ENCODE measurements around the gene CPSF6. TPM values are rescaled to one million over a fixed set of nuclear protein-coding genes. Genes with fewer than 3 reads are reported as not detected.
A peak's percentile ranks its signal among the peaks of the same experiment; 100 is the strongest.
"Not testable (repeated sequence)": the region's sequence is repeated elsewhere in the genome, so short reads cannot be mapped to it uniquely, and the experiment has no call there.

Gene CPSF6
- total and polyA plus RNA-seq, 2 donors (not counting 1 experiment from before 2014, with no cell fraction given), result 18.0 to 43.2 TPM

DNA sequence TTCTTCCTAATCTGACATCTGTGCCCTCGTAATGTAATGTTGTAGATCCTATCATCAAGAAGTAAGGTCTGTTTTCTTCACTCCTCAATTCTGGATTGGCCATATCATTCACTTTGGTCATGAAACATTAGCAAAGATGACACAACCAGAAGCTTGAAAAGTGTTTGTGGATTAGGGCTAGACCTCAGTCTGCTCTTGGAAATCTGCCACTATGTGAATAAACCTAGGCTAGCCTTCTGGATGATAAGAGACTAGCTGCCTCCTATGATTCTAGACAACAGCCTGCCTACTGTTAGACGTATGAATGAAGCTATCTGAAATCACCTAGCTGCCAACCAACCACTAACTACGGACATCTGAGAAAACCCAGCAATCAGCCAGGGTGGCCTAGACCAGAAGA is 70.1 kb downstream of the CPSF6 start:
- Histone ChIP-seq H3K36me3 (ENCODE audit: control insufficient read depth, insufficient read depth, low read length) (no peaks in the 10 kb centered on the region), H4K20me1 (ENCODE audit: control insufficient read depth, extremely low read depth, insufficient read depth, low read length) (no peaks in the 10 kb centered on the region), H3K79me2 (ENCODE audit: control insufficient read depth, insufficient read depth, low read length) (no peaks in the 10 kb centered on the region), H3K4me1 (ENCODE audit: control insufficient read depth, extremely low read depth, insufficient read depth, low read length) (no peaks in the 10 kb centered on the region), H3K4me2 (ENCODE audit: extremely low read depth, insufficient read depth, low read length) (no peak overlapping the region), H3K27ac (ENCODE audit: insufficient read depth, low read length) (no peak overlapping the region), H3K9ac (ENCODE audit: insufficient read depth, low read length) (no peak overlapping the region), H2AFZ (ENCODE audit: low read length) (no peak overlapping the region), H3K27me3 (ENCODE audit: control insufficient read depth, insufficient read depth, low read length) (no peaks in the 10 kb centered on the region), H3K4me3 (replicated peaks in 1 of 4; ENCODE audit: control extremely low read depth in 1 of 4, insufficient read depth in 1 of 4, low read depth in 3 of 4, low read length in 4 of 4) (no peak overlapping the region), H3K9me3 (ENCODE audit: control insufficient read depth, insufficient read depth, low read depth, low read length) (no peaks in the 10 kb centered on the region)
- peak in 1 of 2 donors; percentile 9 for DNase-seq (ENCODE audit: low read depth in 2 of 2)
- TF ChIP-seq, protein P1, sequence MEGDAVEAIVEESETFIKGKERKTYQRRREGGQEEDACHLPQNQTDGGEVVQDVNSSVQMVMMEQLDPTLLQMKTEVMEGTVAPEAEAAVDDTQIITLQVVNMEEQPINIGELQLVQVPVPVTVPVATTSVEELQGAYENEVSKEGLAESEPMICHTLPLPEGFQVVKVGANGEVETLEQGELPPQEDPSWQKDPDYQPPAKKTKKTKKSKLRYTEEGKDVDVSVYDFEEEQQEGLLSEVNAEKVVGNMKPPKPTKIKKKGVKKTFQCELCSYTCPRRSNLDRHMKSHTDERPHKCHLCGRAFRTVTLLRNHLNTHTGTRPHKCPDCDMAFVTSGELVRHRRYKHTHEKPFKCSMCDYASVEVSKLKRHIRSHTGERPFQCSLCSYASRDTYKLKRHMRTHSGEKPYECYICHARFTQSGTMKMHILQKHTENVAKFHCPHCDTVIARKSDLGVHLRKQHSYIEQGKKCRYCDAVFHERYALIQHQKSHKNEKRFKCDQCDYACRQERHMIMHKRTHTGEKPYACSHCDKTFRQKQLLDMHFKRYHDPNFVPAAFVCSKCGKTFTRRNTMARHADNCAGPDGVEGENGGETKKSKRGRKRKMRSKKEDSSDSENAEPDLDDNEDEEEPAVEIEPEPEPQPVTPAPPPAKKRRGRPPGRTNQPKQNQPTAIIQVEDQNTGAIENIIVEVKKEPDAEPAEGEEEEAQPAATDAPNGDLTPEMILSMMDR (conservative IDR thresholded peaks at IDR 0.05 in 1 of 2, IDR thresholded peaks at IDR 0.05 in 1 of 2; ENCODE audit: low read depth in 1 of 2, low read length in 2 of 2), result no peak
- no peak for TF ChIP-seq EZH2 (IDR thresholded peaks at IDR 0.05; ENCODE audit: low read length, missing control alignments)

DNA sequence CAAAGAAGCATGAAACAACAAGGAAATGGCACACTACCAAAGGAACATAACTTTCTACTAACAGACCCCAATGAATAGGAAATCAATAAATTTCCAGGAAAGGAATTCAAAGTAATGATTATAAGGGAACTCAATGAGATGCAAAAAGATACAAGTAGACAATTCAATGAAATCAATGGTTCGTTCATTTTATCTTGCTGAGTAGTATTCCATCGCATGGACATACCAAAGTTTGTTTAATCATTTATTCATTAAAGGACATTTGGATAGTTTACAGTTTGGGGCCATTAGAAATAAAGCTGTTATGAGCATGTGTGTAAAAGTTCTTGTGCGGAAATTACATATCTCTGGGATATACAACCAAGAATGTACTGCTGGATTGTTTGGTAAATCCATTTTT is 73.8 kb downstream of the CPSF6 start:
- no peaks in the 10 kb centered on the region for H3K4me1 ChIP-seq (ENCODE audit: control insufficient read depth, extremely low read depth, insufficient read depth, low read length)
- no peak overlapping the region for H2AFZ ChIP-seq (ENCODE audit: low read length)
- DNase-seq (ENCODE audit: low read depth in 2 of 2), result no peak
- H3K79me2 ChIP-seq (ENCODE audit: control insufficient read depth, insufficient read depth, low read length), result no peaks in the 10 kb centered on the region
- no peak overlapping the region for H3K4me2 ChIP-seq (ENCODE audit: extremely low read depth, insufficient read depth, low read length)
- no peak overlapping the region for H3K9ac ChIP-seq (ENCODE audit: insufficient read depth, low read length)
- H3K27ac ChIP-seq (ENCODE audit: insufficient read depth, low read length), result no peak overlapping the region
- H3K27me3 ChIP-seq (ENCODE audit: control insufficient read depth, insufficient read depth, low read length), result no peaks in the 10 kb centered on the region
- no peaks in the 10 kb centered on the region for H3K36me3 ChIP-seq (ENCODE audit: control insufficient read depth, insufficient read depth, low read length)
- TF ChIP-seq, protein P1 (conservative IDR thresholded peaks at IDR 0.05 in 1 of 2, IDR thresholded peaks at IDR 0.05 in 1 of 2; ENCODE audit: low read depth in 1 of 2, low read length in 2 of 2), result no peak
- no peak for TF ChIP-seq EZH2 (IDR thresholded peaks at IDR 0.05; ENCODE audit: low read length, missing control alignments)
- H3K9me3 ChIP-seq (ENCODE audit: control insufficient read depth, insufficient read depth, low read depth, low read length), result no peaks in the 10 kb centered on the region
- H3K4me3 ChIP-seq (replicated peaks in 1 of 4; ENCODE audit: control extremely low read depth in 1 of 4, insufficient read depth in 1 of 4, low read depth in 3 of 4, low read length in 4 of 4), result no peak overlapping the region
- H4K20me1 ChIP-seq (ENCODE audit: control insufficient read depth, extremely low read depth, insufficient read depth, low read length), result no peaks in the 10 kb centered on the region

DNA sequence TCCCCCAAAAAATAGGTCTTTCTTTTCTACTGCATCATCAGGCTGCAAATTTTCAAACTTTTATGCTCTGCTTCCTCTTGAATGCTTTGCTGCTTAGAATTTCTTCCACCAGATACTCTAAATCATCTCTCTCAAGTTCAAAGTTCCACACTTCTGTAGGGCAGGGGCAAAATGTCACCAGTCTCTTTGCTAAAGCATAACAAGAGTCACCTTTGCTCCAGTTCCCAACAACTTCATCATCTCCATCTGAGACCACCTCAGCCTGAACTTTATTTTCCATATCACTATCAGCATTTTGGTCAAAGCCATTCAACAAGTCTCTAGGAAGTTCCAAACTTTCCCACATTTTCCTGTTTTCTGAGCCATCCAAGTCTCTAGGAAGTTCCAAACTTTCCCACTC is 77.4 kb downstream of the CPSF6 start:
- not testable (repeated sequence) for H3K36me3 ChIP-seq (ENCODE audit: control insufficient read depth, insufficient read depth, low read length); H3K9me3 ChIP-seq (ENCODE audit: control insufficient read depth, insufficient read depth, low read depth, low read length); H3K27ac ChIP-seq (ENCODE audit: insufficient read depth, low read length); H3K4me2 ChIP-seq (ENCODE audit: extremely low read depth, insufficient read depth, low read length); DNase-seq (ENCODE audit: low read depth in 2 of 2); H3K79me2 ChIP-seq (ENCODE audit: control insufficient read depth, insufficient read depth, low read length); H3K4me1 ChIP-seq (ENCODE audit: control insufficient read depth, extremely low read depth, insufficient read depth, low read length); H3K4me3 ChIP-seq (replicated peaks in 1 of 4; ENCODE audit: control extremely low read depth in 1 of 4, insufficient read depth in 1 of 4, low read depth in 3 of 4, low read length in 4 of 4); H4K20me1 ChIP-seq (ENCODE audit: control insufficient read depth, extremely low read depth, insufficient read depth, low read length); H2AFZ ChIP-seq (ENCODE audit: low read length); H3K27me3 ChIP-seq (ENCODE audit: control insufficient read depth, insufficient read depth, low read length); H3K9ac ChIP-seq (ENCODE audit: insufficient read depth, low read length)

DNA sequence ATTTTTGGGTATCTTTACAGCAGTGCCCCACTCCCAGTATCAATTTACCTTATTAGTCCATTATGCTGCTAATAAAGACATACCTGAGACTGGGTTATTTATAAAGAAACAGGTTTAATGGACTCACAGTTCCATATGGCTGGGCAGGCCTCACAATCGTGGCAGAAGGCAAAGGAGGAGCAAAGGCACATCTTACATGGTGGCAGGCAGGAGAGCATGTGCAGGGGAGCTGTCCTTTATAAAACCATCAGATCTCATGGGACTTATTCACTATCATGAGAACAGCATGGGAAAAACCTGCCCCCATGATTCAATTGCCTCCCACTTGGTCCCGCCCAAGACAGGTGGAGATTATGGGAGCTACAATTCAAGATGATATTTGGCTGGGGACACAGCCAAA is 77.9 kb downstream of the CPSF6 start:
- H3K4me1 ChIP-seq (ENCODE audit: control insufficient read depth, extremely low read depth, insufficient read depth, low read length); H3K9me3 ChIP-seq (ENCODE audit: control insufficient read depth, insufficient read depth, low read depth, low read length); H3K79me2 ChIP-seq (ENCODE audit: control insufficient read depth, insufficient read depth, low read length); H3K4me2 ChIP-seq (ENCODE audit: extremely low read depth, insufficient read depth, low read length); H2AFZ ChIP-seq (ENCODE audit: low read length); H3K36me3 ChIP-seq (ENCODE audit: control insufficient read depth, insufficient read depth, low read length); H3K27me3 ChIP-seq (ENCODE audit: control insufficient read depth, insufficient read depth, low read length); H4K20me1 ChIP-seq (ENCODE audit: control insufficient read depth, extremely low read depth, insufficient read depth, low read length); H3K4me3 ChIP-seq (replicated peaks in 1 of 4; ENCODE audit: control extremely low read depth in 1 of 4, insufficient read depth in 1 of 4, low read depth in 3 of 4, low read length in 4 of 4); DNase-seq (ENCODE audit: low read depth in 2 of 2); H3K9ac ChIP-seq (ENCODE audit: insufficient read depth, low read length); H3K27ac ChIP-seq (ENCODE audit: insufficient read depth, low read length): not testable (repeated sequence)
